ENCODE data around the gene FNDC1.

Gene FNDC1

GRCh38 chr6:159163901-159164370 is 5.3 kb upstream of the FNDC1 start:
- no peak for DNase-seq

GRCh38 chr6:159168536-159169192 is 536 bp upstream of the FNDC1 start:
- DNase-seq = no peak

- no peak for DNase-seq
These were observed 545 bp downstream of the FNDC1 start for GRCh38 chr6:159169557-159170332.

- no peak for DNase-seq
These were observed 1.1 kb downstream of the FNDC1 start for GRCh38 chr6:159170333-159170672.

GRCh38 chr6:159170999-159171712 is 2.0 kb downstream of the FNDC1 start:
- no peak for DNase-seq

GRCh38 chr6:159172091-159172491 is 2.9 kb downstream of the FNDC1 start:
- no peak for DNase-seq

GRCh38 chr6:159174263-159174969 is 5.2 kb downstream of the FNDC1 start:
- DNase-seq = peak; percentile 60

- no peak for DNase-seq
These were observed 7.7 kb downstream of the FNDC1 start for GRCh38 chr6:159176913-159177312.

- DNase-seq = no peak
These were observed 9.6 kb downstream of the FNDC1 start for GRCh38 chr6:159178847-159179246.

GRCh38 chr6:159180001-159180400 is 10.8 kb downstream of the FNDC1 start:
- no peak for DNase-seq

GRCh38 chr6:159181914-159182313 is 12.7 kb downstream of the FNDC1 start:
- no peak for DNase-seq

- DNase-seq = no peak
These were observed 15.4 kb downstream of the FNDC1 start for GRCh38 chr6:159184559-159184958.

GRCh38 chr6:159190460-159190859 is 21.3 kb downstream of the FNDC1 start:
- no peak for DNase-seq

GRCh38 chr6:159193923-159194322 is 24.7 kb downstream of the FNDC1 start:
- DNase-seq = no peak

GRCh38 chr6:159194421-159194820 is 25.2 kb downstream of the FNDC1 start:
- no peak for DNase-seq

GRCh38 chr6:159196430-159196975 is 27.3 kb downstream of the FNDC1 start:
- DNase-seq = no peak

- no peak for DNase-seq
These were observed 28.1 kb downstream of the FNDC1 start for GRCh38 chr6:159197251-159197650.

GRCh38 chr6:159201336-159201735 is 32.1 kb downstream of the FNDC1 start:
- no peak for DNase-seq

- no peak for DNase-seq
These were observed 34.3 kb downstream of the FNDC1 start for GRCh38 chr6:159203304-159204005.

- DNase-seq = no peak
These were observed 35.4 kb downstream of the FNDC1 start for GRCh38 chr6:159204605-159205004.

GRCh38 chr6:159212028-159212427 is 42.8 kb downstream of the FNDC1 start:
- no peak for DNase-seq
